A673 (cell line): ENCODE data around the gene TARBP2. TPM values are rescaled to one million over a fixed set of nuclear protein-coding genes. Genes with fewer than 3 reads are reported as not detected.

Experiments
- BruUV-seq: library from RNA; stranded (reverse); fragments of 400-500 nt; replicated peaks from 2 replicates; lab custom pipeline; 2021; lab: Mats Ljungman, UMichigan
- CTCF ChIA-PET: fragments of 300-600 bp; sonication (Branson Sonifier 250); formaldehyde crosslinking; loops from one replicate; lab custom pipeline; 2022; ENCODE audit warnings: antibody characterized with exemption; lab: Charles Lee
- POLR2A ChIA-PET: fragments of 300-600 bp; sonication (Branson Sonifier 250); formaldehyde crosslinking; loops from one replicate; lab custom pipeline; 2022; ENCODE audit warnings: antibody characterized with exemption; ENCODE audit not compliant: low non-redundant PET; lab: Charles Lee
- DNase-seq: peaks from one replicate; pipeline ENCODE4 v3.0.0-alpha.2; 2015; ENCODE audit warnings: low spot score
- H3K27ac ChIP-seq: fragments of 200-600 bp; sonication (generic); 2 replicates; pipeline ENCODE4 v1.5.1; 2016; ENCODE audit warnings: mixed run types, low read depth, mild to moderate bottlenecking, mixed read lengths, antibody characterized with exemption, low read length; ENCODE audit not compliant: poor library complexity, severe bottlenecking
- H3K27me3 ChIP-seq: fragments of 200-600 bp; sonication (generic); replicated peaks from 2 replicates; pipeline ENCODE4 v1.6.1; 2017; ENCODE audit warnings: mixed run types, low read depth, mild to moderate bottlenecking, mixed read lengths, antibody characterized with exemption, low read length; ENCODE audit not compliant: insufficient read depth, poor library complexity
- H3K36me3 ChIP-seq: fragments of 200-600 bp; sonication (generic); 2 replicates; pipeline ENCODE4 v1.6.1; 2016; ENCODE audit warnings: mixed run types, mild to moderate bottlenecking, mixed read lengths, antibody characterized with exemption, low read length; ENCODE audit not compliant: insufficient read depth, poor library complexity, severe bottlenecking
- H3K4me1 ChIP-seq: fragments of 200-600 bp; sonication (generic); 2 replicates; pipeline ENCODE4 v1.6.1; 2017; ENCODE audit warnings: mixed run types, mild to moderate bottlenecking, mixed read lengths, antibody characterized with exemption, low read length; ENCODE audit not compliant: insufficient read depth, poor library complexity, severe bottlenecking
- H3K4me3 ChIP-seq: fragments of 200-600 bp; sonication (generic); 2 replicates; pipeline ENCODE4 v1.5.1; 2016; ENCODE audit warnings: low read depth, mixed run types, mild to moderate bottlenecking, mixed read lengths, low read length; ENCODE audit not compliant: poor library complexity, severe bottlenecking
- H3K9me3 ChIP-seq: fragments of 200-600 bp; sonication (generic); 2 replicates; pipeline ENCODE4 v1.6.1; 2016; ENCODE audit warnings: mixed run types, low read depth, mild to moderate bottlenecking, mixed read lengths, antibody characterized with exemption, low read length; ENCODE audit not compliant: poor library complexity, severe bottlenecking
- EZH2 ChIP-seq: fragments of 200-600 bp; sonication (generic); IDR thresholded peaks from 2 replicates; pipeline ENCODE4 v1.6.1; 2017; ENCODE audit warnings: borderline replicate concordance, low read depth, mild to moderate bottlenecking, mixed read lengths, antibody characterized with exemption, low read length; ENCODE audit not compliant: poor library complexity, severe bottlenecking
- intact Hi-C: fragments of 100-400 bp; cut with micrococcal nuclease; formaldehyde crosslinking; loops from one replicate; pipeline ENCODE4 v1.10.0; 2022; ENCODE audit not compliant: unreplicated experiment
- total RNA-seq: library from RNA; stranded (reverse); gene quantifications from 2 replicates; pipeline ENCODE4 v1.2.3, GENCODE V29; 2021
- TF ChIP-seq, protein P1 (sequence below): fragments of 300-800, 200-600 bp; sonication (generic); conservative IDR thresholded peaks from 2 replicates; pipeline ENCODE4 v1.5.1; 2017; ENCODE audit warnings: low read depth, mild to moderate bottlenecking, antibody characterized with exemption, low read length, moderate library complexity, mixed read lengths

TARBP2 gene
- total RNA-seq, 1 experiment from 2014 or later, result 70.9 TPM

DNA sequence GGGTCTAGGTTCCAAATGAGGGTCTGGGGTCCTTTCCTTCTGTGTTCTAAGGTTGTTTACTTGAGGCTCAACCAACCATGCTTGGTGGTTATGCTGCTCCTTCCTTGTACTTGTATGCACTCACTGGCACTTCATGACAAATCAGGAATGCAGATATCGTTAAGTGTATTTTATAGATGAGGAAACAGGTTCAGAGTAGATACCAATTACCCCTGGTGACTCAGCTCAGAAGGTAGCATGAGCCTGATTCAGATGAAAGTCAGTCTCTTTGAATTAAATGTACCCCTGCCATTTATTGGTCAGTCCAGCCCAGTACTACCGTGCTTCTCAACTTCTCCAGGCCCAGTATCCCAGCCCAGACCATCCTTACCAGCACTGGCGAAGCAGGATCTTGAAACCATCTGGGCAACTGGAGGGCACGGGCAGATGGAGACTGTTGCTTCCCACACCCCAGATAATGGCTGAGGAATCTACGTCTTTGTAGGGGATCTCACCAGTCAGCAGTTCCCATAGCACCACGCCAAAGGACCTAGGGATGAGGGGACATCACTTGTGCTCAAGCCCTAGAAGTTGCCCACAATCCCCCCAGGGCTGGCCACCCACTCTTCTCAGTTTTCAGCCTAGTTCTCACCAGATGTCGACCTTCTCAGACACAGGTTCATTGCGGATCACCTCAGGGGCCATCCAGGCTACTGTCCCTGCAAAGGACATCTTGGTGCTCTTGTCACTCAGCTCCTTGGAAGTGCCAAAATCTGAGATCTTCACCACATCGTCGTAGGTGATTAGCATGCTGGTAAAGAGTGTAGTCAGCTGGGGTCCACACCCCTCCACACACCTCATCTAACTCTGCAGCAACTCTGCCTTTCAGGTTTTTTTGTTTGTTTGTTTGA is 16.2 kb upstream of the TARBP2 start:
- CTCF ChIA-PET, result no interaction called here
- POLR2A ChIA-PET, result no interaction called here
- H3K36me3 ChIP-seq, result peaks cover 47% of the 10 kb centered on the region
- no peak overlapping the region for H3K4me3 ChIP-seq
- TF ChIP-seq, protein P1, sequence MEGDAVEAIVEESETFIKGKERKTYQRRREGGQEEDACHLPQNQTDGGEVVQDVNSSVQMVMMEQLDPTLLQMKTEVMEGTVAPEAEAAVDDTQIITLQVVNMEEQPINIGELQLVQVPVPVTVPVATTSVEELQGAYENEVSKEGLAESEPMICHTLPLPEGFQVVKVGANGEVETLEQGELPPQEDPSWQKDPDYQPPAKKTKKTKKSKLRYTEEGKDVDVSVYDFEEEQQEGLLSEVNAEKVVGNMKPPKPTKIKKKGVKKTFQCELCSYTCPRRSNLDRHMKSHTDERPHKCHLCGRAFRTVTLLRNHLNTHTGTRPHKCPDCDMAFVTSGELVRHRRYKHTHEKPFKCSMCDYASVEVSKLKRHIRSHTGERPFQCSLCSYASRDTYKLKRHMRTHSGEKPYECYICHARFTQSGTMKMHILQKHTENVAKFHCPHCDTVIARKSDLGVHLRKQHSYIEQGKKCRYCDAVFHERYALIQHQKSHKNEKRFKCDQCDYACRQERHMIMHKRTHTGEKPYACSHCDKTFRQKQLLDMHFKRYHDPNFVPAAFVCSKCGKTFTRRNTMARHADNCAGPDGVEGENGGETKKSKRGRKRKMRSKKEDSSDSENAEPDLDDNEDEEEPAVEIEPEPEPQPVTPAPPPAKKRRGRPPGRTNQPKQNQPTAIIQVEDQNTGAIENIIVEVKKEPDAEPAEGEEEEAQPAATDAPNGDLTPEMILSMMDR, result no peak
- TF ChIP-seq EZH2, result no peak
- H3K9me3 ChIP-seq, result no peaks in the 10 kb centered on the region
- H3K27ac ChIP-seq, result no peak overlapping the region
- no peaks in the 10 kb centered on the region for H3K27me3 ChIP-seq
- intact Hi-C loops, result no loop called here
- no peak for DNase-seq
- H3K4me1 ChIP-seq, result no peaks in the 10 kb centered on the region
- no TSS peak for BruUV-seq

DNA sequence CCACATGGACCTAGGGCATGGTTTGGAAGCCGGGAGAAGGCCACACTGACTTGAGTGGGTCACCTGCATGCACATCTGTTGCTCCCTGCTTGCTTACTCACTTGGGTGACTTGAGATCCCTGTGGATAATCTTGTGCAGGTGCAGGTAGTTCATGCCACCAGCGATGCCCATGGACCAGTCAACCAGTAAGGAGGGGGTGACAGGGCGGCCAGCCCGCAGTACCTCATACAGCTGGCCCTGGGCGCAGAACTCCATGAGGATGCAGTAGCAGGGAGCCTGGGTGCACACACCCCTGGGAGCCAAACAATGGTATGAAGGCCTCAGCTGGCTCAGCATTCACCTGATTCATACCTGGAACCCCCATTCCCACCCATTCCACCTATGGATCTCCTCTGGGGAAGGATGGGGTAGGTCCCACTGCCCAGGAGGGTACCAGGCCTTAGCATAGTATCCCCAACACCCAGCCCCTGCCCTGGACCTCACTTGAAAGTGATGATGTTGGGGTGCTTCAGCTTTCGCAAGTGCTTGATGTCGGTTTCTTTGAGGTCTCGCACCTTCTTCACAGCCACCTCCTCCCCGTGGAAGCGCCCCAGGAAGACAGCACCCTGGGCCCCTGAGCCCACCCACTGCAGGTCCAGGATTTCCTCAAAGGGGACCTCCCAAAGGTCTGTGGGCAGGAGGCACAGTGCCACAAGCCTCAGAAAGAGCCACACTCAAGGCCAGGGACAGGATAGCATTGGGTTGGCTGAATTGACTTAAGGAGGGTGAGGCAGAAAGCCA is 14.9 kb upstream of the TARBP2 start:
- TF ChIP-seq, protein P1, result no peak
- TF ChIP-seq EZH2, result no peak
- no peak for DNase-seq
- H3K27me3 ChIP-seq, result no peaks in the 10 kb centered on the region
- no TSS peak for BruUV-seq
- peaks cover 36% of the 10 kb centered on the region for H3K36me3 ChIP-seq
- H3K9me3 ChIP-seq, result no peaks in the 10 kb centered on the region
- no peak overlapping the region for H3K27ac ChIP-seq
- CTCF ChIA-PET, result no interaction called here
- H3K4me3 ChIP-seq, result no peak overlapping the region
- no peaks in the 10 kb centered on the region for H3K4me1 ChIP-seq
- intact Hi-C loops, result no loop called here
- POLR2A ChIA-PET, result no interaction called here

DNA sequence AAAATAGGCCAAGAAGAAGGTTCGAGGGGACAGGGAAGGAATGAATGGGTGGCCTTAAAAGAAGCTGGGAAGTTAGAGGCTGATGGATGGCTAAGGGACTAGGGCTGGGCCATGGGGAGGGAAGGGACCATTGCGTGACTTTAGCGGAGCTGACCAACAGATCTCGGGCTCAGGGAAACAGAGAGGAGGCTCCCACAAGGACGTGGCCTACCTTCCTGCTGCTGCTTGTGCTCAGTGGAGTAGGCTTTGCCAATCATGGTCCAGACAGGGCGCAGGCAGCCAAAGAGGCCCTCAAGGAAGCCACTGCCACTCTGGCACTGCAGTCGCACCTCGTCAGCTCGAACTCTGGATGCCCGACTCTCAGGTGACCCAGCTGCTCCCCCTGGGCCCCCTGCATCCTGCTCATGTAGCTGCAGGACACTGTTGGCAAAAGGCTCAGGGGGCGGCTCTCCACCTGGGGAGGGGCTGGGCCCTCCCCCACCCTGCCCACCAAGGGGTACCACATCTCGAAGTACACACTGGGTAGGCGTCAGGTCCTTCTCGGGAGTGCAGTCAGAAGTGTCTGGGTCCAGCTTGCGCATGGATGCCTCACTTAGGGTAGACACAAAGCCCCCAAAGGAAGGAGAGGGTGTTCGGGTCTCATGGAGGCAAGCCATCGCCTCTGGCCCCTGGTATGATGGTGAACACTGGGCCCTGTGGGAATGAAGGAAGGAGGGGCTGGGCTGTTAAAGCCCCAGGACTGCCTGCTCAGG is 14.2 kb upstream of the TARBP2 start:
- Histone ChIP-seq H3K9me3 (no peaks in the 10 kb centered on the region), H3K4me3 (no peak overlapping the region), H3K27ac (no peak overlapping the region), H3K36me3 (peaks cover 30% of the 10 kb centered on the region), H3K27me3 (no peaks in the 10 kb centered on the region), H3K4me1 (no peaks in the 10 kb centered on the region)
- BruUV-seq, result no TSS peak
- CTCF ChIA-PET, result no interaction called here
- no peak for DNase-seq
- TF ChIP-seq, protein P1, result no peak
- no peak for TF ChIP-seq EZH2
- POLR2A ChIA-PET, result no interaction called here
- intact Hi-C loops, result no loop called here
